Activated CD8-positive, alpha-beta memory T cell treated with anti-CD3 and anti-CD28 coated beads for 24 hours (primary cell): Measurements from ENCODE around the gene SCN1A.

Experiments
- DNase-seq: peaks from one replicate; pipeline ENCODE4 v3.0.0-alpha.2; 2020

Gene SCN1A

DNA sequence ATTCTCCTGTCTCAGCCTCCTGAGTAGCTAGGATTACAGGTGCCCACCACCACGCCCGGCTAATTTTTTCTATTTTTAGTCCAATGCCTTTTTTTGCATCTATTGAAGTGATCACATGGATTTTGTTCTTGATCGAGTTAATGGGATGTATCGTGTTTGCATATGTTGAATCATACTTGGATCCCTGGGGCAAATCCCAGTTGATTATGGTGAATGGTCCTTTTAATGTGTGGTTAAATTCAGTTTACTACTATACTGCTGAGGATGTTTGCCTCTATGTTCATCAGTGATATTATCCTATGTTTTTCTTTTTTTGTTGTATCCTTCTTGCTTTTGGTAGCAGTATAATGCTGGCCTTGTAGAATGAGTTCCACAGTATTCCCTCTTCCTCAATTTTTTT lies 166.0 kb downstream of the SCN1A start:
- DNase-seq, result no peak

DNA sequence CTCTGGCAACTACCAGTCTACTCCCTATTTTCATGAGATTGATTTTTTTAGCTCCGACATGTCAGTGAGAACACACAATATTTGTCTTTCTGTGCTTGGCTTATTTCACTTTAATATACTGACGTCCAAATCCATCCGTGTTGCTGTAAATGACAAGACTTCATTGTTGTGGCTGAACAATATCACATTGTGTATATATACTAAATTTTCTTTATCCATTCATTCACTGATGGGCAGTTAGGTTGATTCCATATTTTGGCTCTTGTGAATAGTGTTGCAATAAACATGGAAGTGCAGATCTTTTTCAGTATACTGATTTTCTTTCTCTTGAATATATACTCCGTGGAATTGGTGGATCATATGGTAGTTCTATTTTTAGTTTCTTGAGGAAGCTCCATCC lies 168.4 kb downstream of the SCN1A start:
- no peak for DNase-seq

DNA sequence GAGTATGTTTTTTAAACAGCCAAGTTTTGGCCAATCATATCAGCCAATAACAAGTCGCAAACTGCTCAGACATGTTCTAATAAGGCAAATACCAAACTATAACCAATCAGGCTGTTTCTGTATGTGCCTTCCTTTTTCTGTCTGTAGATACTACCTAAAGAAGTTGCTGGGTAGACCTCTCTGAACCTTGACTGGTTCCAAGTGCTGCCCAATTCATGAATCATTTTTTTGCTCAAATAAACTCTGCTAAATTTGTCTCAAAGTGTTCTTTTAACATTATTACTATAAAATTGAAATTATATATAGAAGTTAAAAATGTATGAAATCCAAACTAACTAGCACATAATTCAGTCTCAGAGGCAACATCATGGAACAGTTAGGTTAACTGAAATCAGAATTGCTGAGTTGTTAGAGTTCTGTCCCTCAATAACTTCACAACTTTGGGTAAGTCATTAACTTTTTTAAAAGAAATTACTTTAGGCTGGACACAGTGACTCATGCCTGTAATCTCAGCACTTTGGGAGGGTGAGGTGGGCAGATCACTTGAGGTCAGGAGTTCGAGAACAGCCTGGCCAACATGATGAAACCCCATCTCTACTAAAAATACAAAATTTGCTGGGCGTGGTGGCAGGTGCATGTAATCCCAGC lies 169.4 kb downstream of the SCN1A start:
- no peak for DNase-seq

DNA sequence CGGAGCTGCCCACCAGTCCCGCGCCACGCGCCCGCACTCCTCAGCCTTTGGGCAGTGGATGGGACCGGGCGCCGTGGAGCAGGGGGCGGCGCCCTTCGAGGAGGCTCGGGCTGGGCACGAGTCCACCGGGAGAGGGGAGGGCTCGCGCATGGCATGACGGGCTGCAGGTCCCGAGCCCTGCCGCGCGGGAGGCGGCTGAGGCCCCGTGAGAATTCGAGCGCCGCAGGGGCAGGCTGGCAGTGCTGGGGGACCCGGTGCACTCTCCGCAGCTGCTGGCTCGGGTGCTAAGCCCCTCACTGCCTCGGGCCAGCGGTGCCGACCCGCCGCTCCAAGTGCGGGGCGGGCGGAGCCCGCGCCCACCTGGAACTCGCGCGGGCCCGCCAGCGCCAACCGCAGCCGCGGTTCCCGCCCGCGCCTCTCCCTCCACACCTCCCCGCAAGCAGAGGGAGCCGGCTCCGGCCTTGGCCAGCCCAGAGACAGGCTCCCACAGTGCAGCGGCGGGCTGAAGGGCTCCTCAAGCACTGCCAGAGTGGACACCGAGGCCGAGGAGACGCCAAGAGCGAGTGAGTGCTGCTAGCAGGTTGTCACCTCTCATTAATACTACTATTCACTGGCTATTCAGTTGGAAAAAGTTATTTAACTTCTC lies 170.7 kb downstream of the SCN1A start:
- DNase-seq, result no peak

DNA sequence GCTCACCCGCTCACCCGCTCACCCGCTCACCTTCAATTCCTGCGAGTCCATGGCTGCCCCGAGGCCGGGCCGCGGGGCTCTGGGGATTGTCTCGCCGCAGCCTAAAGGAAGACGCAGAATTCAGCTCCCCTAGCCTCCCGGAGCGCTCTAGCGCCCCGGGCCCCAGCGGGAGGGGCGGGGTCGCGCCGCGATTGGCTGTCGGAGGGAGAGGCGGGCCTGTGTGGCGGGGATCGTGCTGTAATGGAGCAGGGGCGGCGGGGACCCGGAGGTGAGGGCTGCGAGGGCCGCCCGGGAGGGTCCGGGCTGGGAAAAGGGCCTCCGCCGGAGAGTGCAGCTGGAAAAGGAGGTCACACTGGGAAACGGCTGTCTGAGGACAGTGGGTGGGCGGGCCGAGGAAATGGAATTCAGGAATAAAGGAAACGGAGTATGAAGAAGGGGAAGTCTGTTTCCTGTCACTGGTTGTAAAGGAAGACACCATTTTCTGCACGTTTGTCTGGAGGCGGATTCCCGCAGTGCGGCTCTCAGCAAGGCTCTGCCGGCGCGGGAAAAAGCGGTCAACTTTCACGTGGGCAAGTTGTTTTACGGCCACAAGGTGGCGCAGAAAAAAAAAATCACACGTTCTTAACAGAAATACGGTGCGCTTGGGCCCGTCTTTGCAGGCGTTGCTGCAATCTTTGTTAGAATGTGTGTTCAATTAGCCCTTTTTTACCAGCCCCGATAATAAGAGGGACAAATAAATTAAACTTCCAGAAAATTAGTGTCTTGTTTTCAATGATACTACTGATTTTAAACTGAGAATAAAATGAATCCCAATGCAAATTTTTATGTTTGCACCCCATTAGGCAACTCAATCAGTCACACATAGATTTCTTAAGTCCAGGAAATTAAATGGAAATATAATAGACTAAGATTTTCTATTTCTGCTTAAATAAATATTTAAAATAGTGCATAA lies 173.9 kb downstream of the SCN1A start, which contains the start of gene TTC21B:
TSS of gene TTC21B (minus strand) at position 122 of the 952 bp plus-strand sequence. CDS start at position 51, 71 bp downstream.
- DNase-seq, result peak; percentile 96

DNA sequence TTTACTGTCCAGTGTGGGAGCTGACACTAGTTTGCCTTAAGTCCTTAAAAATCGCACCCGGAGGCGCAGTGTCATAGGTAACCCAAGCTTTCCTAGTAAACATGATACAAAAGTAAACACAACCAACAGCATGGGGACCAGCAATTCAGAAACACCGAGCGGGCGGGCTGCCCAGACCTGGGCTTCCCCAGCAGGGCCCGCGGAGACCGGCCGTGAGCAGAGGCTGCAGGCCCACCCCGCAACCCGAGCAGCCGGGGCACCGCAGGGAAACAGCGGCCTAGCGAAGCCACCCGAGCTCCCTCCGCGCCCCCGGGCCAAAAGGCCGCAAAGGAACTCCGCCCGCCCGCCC lies 174.5 kb downstream of the SCN1A start:
- DNase-seq, result no peak

DNA sequence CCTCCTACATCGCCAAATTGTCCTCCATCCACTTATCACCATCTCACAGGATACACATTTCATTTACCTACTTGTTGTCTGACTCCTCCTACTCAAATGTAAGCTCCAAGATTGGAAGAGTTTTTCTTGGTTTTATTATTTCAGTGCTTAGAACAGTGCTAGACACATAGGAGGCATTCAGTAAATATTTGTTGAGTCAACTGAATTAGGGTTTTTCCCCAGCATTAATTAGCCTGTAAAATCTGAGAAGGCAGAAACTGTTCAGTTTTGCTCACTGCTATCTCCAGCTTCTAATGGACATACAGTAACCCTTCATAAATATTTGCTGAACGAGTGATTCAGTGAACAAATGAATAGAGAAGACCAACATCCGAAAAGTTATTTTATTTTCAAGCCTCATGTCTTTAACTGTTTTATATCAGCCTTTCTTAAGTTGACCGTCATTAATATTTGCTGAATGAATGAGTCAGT lies 175.0 kb downstream of the SCN1A start:
- no peak for DNase-seq

DNA sequence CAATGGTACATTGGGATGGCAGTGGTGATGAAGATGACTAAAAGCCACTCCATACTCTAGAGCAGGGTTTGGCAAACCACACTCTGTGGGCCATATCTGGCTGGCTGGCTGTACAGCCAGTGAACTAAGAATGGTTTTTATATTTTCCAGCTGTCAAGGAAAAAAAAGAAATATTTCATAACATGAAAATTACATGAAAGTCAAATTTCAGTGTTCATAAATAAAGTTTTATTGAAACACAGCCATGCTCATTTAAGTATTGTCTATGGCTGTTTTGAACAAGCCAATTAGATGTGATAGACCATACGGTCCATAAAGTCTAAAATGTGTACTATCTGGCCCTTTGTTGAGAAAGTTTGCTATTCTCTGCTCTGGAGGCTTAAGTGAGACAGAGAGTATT lies 175.7 kb downstream of the SCN1A start:
- DNase-seq, result no peak

DNA sequence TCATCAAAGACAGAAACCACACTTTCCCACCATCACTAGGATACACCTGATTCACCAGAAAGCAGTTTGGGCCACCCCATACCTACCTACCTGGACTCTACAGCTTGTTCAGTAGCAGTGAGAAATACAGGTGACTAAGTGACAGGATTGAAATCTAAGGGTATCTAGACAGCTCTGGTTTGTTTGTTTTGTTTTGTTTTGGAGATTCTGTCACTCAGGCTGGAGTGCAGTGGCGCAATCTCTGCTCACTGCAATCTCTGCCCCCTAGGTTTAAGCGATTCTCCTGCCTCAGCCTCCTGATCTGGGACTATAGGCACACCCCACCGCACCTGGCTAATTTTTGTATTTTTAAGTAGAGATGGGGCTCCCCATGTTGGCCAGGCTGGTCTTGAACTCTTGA lies 177.4 kb downstream of the SCN1A start:
- no peak for DNase-seq

DNA sequence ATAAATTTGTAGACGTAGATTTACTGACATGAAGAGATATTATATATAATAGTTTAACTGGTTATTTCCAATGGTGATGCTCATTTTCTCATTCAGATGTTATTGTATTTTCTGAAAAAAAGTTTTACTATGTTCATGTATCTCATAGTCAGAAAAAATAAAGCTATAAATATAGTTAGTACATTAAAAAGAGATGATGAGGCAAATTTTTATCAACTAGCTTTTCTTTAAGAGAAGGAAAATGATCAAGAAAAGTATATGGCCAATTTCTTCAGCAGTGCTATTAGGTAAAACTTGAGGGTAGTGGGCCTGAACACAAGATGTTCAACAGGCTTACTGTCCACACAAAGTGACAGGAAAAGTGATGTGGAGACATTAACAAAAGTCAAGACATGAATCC lies 186.0 kb downstream of the SCN1A start:
- DNase-seq, result no peak

DNA sequence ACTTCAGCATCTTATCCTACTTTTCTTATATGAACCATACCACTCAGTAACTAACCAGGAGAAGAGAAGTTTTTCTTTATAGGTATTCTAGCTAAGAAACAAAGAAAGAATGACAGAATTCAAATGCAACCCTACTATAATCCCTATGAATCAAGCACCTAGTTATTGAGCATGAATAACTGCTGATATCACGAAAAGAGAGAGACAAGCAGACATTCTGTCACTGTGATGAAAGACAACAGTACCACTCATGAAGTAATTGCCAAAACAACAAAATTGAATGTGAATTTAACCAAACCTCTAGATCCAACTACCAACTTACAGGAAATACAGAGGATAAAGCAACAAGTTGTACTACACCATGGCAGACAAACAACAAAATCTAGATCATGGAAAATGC lies 189.6 kb downstream of the SCN1A start:
- no peak for DNase-seq
